ENCODE measurements around the gene TMEM132D. TPM values are rescaled to one million over a fixed set of nuclear protein-coding genes. Genes with fewer than 3 reads are reported as not detected.

TMEM132D gene
- total RNA-seq, 1 donor from 2014 or later = not detected

- Histone ChIP-seq H3K4me1 (no peaks in the 10 kb centered on the region), H3K27ac (no peak overlapping the region), H3K9me3 (no peaks in the 10 kb centered on the region), H3K27me3 (no peaks in the 10 kb centered on the region), H3K4me3 (no peak overlapping the region), H3K36me3 (no peaks in the 10 kb centered on the region)
- DNase-seq (ENCODE audit: extremely low spot score in 2 of 2) = no peak
- no peak for TF ChIP-seq CTCF (IDR thresholded peaks at IDR 0.05)
- TF ChIP-seq POLR2AphosphoS5 (IDR thresholded peaks at IDR 0.05; ENCODE audit: insufficient read depth in 1 of 2, low read depth in 1 of 2) = no peak
- TF ChIP-seq POLR2A (IDR thresholded peaks at IDR 0.05) = no peak
- intact Hi-C loops (cut with DNase I) = no loop called here
Observed at GRCh38 chr12:129579879-129580278, 323.9 kb downstream of the TMEM132D start.

- intact Hi-C loops (cut with DNase I) = no loop called here
- Histone ChIP-seq H3K36me3 (no peaks in the 10 kb centered on the region), H3K27ac (no peak overlapping the region), H3K27me3 (no peaks in the 10 kb centered on the region), H3K4me3 (no peak overlapping the region), H3K4me1 (no peaks in the 10 kb centered on the region), H3K9me3 (no peaks in the 10 kb centered on the region)
- TF ChIP-seq POLR2AphosphoS5 (IDR thresholded peaks at IDR 0.05; ENCODE audit: insufficient read depth in 1 of 2, low read depth in 1 of 2) (no peak), POLR2A (IDR thresholded peaks at IDR 0.05) (no peak)
- DNase-seq (ENCODE audit: extremely low spot score in 2 of 2) = no peak
Observed at GRCh38 chr12:129571901-129572494, 331.8 kb downstream of the TMEM132D start.

GRCh38 chr12:129570796-129571400 lies 332.9 kb downstream of the TMEM132D start:
- Histone ChIP-seq H3K4me3 (no peak overlapping the region), H3K4me1 (no peaks in the 10 kb centered on the region), H3K27me3 (no peaks in the 10 kb centered on the region), H3K9me3 (no peaks in the 10 kb centered on the region), H3K36me3 (no peaks in the 10 kb centered on the region), H3K27ac (no peak overlapping the region)
- intact Hi-C loops (cut with DNase I) = no loop called here
- DNase-seq (ENCODE audit: extremely low spot score in 2 of 2) = no peak
- TF ChIP-seq POLR2AphosphoS5 (IDR thresholded peaks at IDR 0.05; ENCODE audit: insufficient read depth in 1 of 2, low read depth in 1 of 2) = no peak
- no peak for TF ChIP-seq CTCF (IDR thresholded peaks at IDR 0.05)
- TF ChIP-seq POLR2A (IDR thresholded peaks at IDR 0.05) = no peak

GRCh38 chr12:129566800-129567199 lies 337.0 kb downstream of the TMEM132D start:
- no peaks in the 10 kb centered on the region for H3K9me3 ChIP-seq
- H3K36me3 ChIP-seq = no peaks in the 10 kb centered on the region
- no peaks in the 10 kb centered on the region for H3K27me3 ChIP-seq
- no peak for DNase-seq (ENCODE audit: extremely low spot score in 2 of 2)
- no peak overlapping the region for H3K27ac ChIP-seq
- TF ChIP-seq CTCF (IDR thresholded peaks at IDR 0.05) = no peak
- TF ChIP-seq POLR2A (IDR thresholded peaks at IDR 0.05) = no peak
- no peak for TF ChIP-seq POLR2AphosphoS5 (IDR thresholded peaks at IDR 0.05; ENCODE audit: insufficient read depth in 1 of 2, low read depth in 1 of 2)
- no peaks in the 10 kb centered on the region for H3K4me1 ChIP-seq
- H3K4me3 ChIP-seq = no peak overlapping the region
- intact Hi-C loops (cut with DNase I) = no loop called here

GRCh38 chr12:129564768-129565167 lies 339.1 kb downstream of the TMEM132D start:
- intact Hi-C loops (cut with DNase I) = no loop called here
- no peak overlapping the region for H3K27ac ChIP-seq
- DNase-seq (ENCODE audit: extremely low spot score in 2 of 2) = no peak
- H3K36me3 ChIP-seq = no peaks in the 10 kb centered on the region
- TF ChIP-seq CTCF (IDR thresholded peaks at IDR 0.05) = no peak
- no peak for TF ChIP-seq POLR2AphosphoS5 (IDR thresholded peaks at IDR 0.05; ENCODE audit: insufficient read depth in 1 of 2, low read depth in 1 of 2)
- no peak for TF ChIP-seq POLR2A (IDR thresholded peaks at IDR 0.05)
- H3K27me3 ChIP-seq = no peaks in the 10 kb centered on the region
- H3K4me3 ChIP-seq = no peak overlapping the region
- H3K9me3 ChIP-seq = no peaks in the 10 kb centered on the region
- no peaks in the 10 kb centered on the region for H3K4me1 ChIP-seq

Data from vagina (tissue), 2 donors.